HCT116 (cell line): ENCODE results near the gene DENND2D. TPM values are rescaled to one million over a fixed set of nuclear protein-coding genes. Genes with fewer than 3 reads are reported as not detected.

ENCODE experiments used
- ATAC-seq: fragments of 200-7000 bp; cut with Tn5 transposase; 2 replicates; pipeline ENCODE4 v1.9.1; 2020; ENCODE audit warnings: mild to moderate bottlenecking, moderate library complexity
- BruUV-seq: library from RNA; stranded (reverse); fragments of 400-500 nt; replicated peaks from 2 replicates; lab custom pipeline; 2021; lab: Mats Ljungman, UMichigan
- CTCF ChIA-PET: fragments of 300-600 bp; sonication (Branson Sonifier 250); formaldehyde crosslinking; loops from one replicate; lab custom pipeline; 2021; ENCODE audit warnings: antibody characterized with exemption; lab: Charles Lee
- POLR2A ChIA-PET: fragments of 300-600, 350-600 bp; sonication (Branson Sonifier 250); formaldehyde crosslinking; loops from one replicate; lab custom pipeline; 2021; ENCODE audit warnings: antibody characterized with exemption; lab: Charles Lee
- RAD21 ChIA-PET, 2 experiments: fragments of 300-600 bp; sonication (Branson Sonifier 250); formaldehyde crosslinking; loops; one replicate each; lab custom pipeline; 2023; ENCODE audit warnings: low total read pairs in 2 of 2; ENCODE audit not compliant: uncharacterized antibody in 2 of 2, unreplicated experiment in 2 of 2, low non-redundant PET in 1 of 2; lab: Charles Lee
- DNase-seq: peaks from one replicate; pipeline ENCODE4 v3.0.0-alpha.2; 2010; ENCODE audit warnings: low read depth, low spot score
- H2AFZ ChIP-seq: fragments of 200-600 bp; shearing (Covaris generic), sonication (generic); 2 replicates; pipeline ENCODE4 v1.6.1; 2017; ENCODE audit warnings: low read depth, mixed run types, mixed read lengths, antibody characterized with exemption, low read length; ENCODE audit not compliant: poor library complexity, severe bottlenecking
- H3K27ac ChIP-seq: 2 replicates; pipeline ENCODE4 v1.5.1; 2012; ENCODE audit warnings: low read depth, low read length
- H3K27me3 ChIP-seq: fragments of 200-600 bp; sonication (generic); 2 replicates; pipeline ENCODE4 v1.6.1; 2016; ENCODE audit warnings: mixed run types, low read length, mixed read lengths; ENCODE audit not compliant: insufficient read depth
- H3K36me3 ChIP-seq, 2 experiments: fragments of 200-500 bp in 1 of 2; fragments of 200-600 bp in 1 of 2; sonication (Bioruptor generic) in 1 of 2; sonication (generic) in 1 of 2; 2 replicates each; pipeline versions ENCODE4 v1.5.1 to v1.6.1; 2014 to 2016; ENCODE audit warnings: low read length in 2 of 2, inconsistent platforms in 1 of 2, mixed read lengths in 1 of 2, mixed run types in 1 of 2; ENCODE audit not compliant: insufficient read depth in 2 of 2, control insufficient read depth in 1 of 2
- H3K4me1 ChIP-seq, 2 experiments: fragments of 200-600 bp in 1 of 2; sonication (generic) in 1 of 2; 2 replicates each; pipeline versions ENCODE4 v1.5.1 to v1.6.1; 2012 to 2017; ENCODE audit warnings: low read length in 2 of 2, inconsistent platforms in 1 of 2, mild to moderate bottlenecking in 1 of 2, mixed read lengths in 1 of 2, mixed run types in 1 of 2, moderate library complexity in 1 of 2; ENCODE audit not compliant: insufficient read depth in 2 of 2, control insufficient read depth in 1 of 2
- H3K4me2 ChIP-seq: fragments of 200-600 bp; sonication (generic); 2 replicates; pipeline ENCODE4 v1.6.1; 2017; ENCODE audit warnings: mixed run types, low read length, mixed read lengths
- H3K4me3 ChIP-seq, 2 experiments: fragments of 200-600 bp in 1 of 2; sonication (generic) in 1 of 2; replicated peaks in 1 of 2; 2 replicates each; pipeline ENCODE4 v1.5.1; 2011 to 2016; ENCODE audit warnings: low read length in 2 of 2, control low read depth in 1 of 2, low read depth in 1 of 2, mild to moderate bottlenecking in 1 of 2, mixed read lengths in 1 of 2, mixed run types in 1 of 2
- H3K79me2 ChIP-seq: fragments of 200-600 bp; sonication (generic); 2 replicates; pipeline ENCODE4 v1.6.1; 2017; ENCODE audit warnings: mild to moderate bottlenecking, mixed run types, low read length, moderate library complexity, mixed read lengths; ENCODE audit not compliant: insufficient read depth
- H3K9ac ChIP-seq: fragments of 200-600 bp; sonication (generic); 2 replicates; pipeline ENCODE4 v1.6.1; 2016; ENCODE audit warnings: low read length, mixed read lengths
- H3K9me2 ChIP-seq: fragments of 200-600 bp; sonication (generic), shearing (Covaris generic); 2 replicates; pipeline ENCODE4 v1.6.1; 2017; ENCODE audit warnings: mixed run types, mild to moderate bottlenecking, moderate library complexity; ENCODE audit not compliant: insufficient read depth
- H3K9me3 ChIP-seq, 2 experiments: fragments of 200-500 bp in 1 of 2; fragments of 200-600 bp in 1 of 2; sonication (Bioruptor generic) in 1 of 2; sonication (generic) in 1 of 2; 2 replicates each; pipeline ENCODE4 v1.6.1; 2014 to 2017; ENCODE audit warnings: low read length in 2 of 2, mixed read lengths in 2 of 2, inconsistent platforms in 1 of 2, low read depth in 1 of 2, mild to moderate bottlenecking in 1 of 2, mixed run types in 1 of 2, moderate library complexity in 1 of 2; ENCODE audit not compliant: control insufficient read depth in 1 of 2, insufficient read depth in 1 of 2
- H4K20me1 ChIP-seq: fragments of 200-600 bp; sonication (generic), shearing (Covaris generic); 2 replicates; pipeline ENCODE4 v1.6.1; 2017; ENCODE audit warnings: mixed run types, mild to moderate bottlenecking, moderate library complexity; ENCODE audit not compliant: insufficient read depth
- ELF1 ChIP-seq: IDR thresholded peaks from 2 replicates; pipeline ENCODE4 v1.6.1; 2012; ENCODE audit warnings: low read depth, borderline replicate concordance
- EZH2phosphoT487 ChIP-seq: fragments of 200-600 bp; IDR thresholded peaks from 2 replicates; pipeline ENCODE4 v1.6.1; 2018; ENCODE audit warnings: antibody characterized with exemption, borderline replicate concordance
- JUND ChIP-seq: IDR thresholded peaks from 2 replicates; pipeline ENCODE4 v1.6.1; 2012
- POLR2A ChIP-seq: IDR thresholded peaks from 2 replicates; pipeline ENCODE4 v1.7.0; 2011; ENCODE audit warnings: borderline replicate concordance; ENCODE audit not compliant: insufficient read depth, insufficient read length; ENCODE audit errors: extremely low read depth
- RAD21 ChIP-seq: IDR thresholded peaks from 2 replicates; pipeline ENCODE4 v1.6.1; 2012; ENCODE audit warnings: low read depth, mild to moderate bottlenecking
- SIN3A ChIP-seq: IDR thresholded peaks from 2 replicates; pipeline ENCODE4 v1.6.1; 2012; ENCODE audit warnings: low read depth
- ZFX ChIP-seq: fragments of 450-650 bp; IDR thresholded peaks from 2 replicates; pipeline ENCODE4 v1.6.1; 2017
- intact Hi-C: fragments of 100-400 bp; cut with micrococcal nuclease; formaldehyde crosslinking; loops from 2 replicates; pipeline ENCODE4 v1.10.0; 2022
- total RNA-seq: library from RNA; stranded (reverse); gene quantifications from one replicate; pipeline ENCODE4 v1.2.1, GENCODE V29; 2021; ENCODE audit not compliant: unreplicated experiment
- TF ChIP-seq, protein P1 (sequence below): IDR thresholded peaks from 2 replicates; pipeline ENCODE4 v1.6.1; 2012

Gene DENND2D
- total RNA-seq, 1 experiment from 2014 or later, result 31.9 TPM

DNA sequence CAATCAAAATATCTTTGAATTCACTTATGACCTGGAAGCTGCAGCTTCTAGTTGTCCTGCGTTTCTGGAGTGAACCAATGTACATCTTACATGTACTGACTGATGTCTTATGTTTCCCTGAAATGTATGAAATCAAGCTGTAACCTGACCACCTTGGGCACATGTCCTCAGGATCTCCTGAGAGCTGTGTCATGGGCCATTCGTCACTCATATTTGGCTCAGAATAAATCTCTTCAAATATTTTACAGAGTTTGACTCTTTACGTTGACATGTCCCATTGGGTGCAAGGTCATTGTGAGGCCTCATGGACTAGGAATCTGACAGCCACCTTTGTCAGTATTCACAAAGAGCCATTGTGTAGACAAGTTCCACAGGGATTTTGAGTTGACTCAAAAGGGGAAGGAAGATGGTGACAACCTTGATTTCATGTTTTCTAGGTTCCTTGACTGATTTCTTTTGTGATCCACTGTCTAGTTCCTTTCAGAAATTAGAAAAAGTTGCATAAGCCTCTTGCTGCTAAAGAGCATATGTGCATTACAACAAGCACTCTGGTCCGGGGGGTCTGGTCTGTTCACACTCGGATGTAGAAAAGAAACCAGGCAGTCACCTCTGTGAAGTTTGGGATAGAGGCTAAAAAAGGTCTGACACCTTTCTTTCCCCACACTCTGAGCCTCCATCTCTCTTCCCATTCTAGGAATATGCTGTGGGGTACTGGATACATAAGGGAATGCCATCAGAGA lies 37.8 kb upstream of the DENND2D start:
- Histone ChIP-seq H3K27ac (no peak overlapping the region), H3K27me3 (no peaks in the 10 kb centered on the region), H3K9me2 (no peaks in the 10 kb centered on the region), H3K36me3 (no peaks in the 10 kb centered on the region), H3K9ac (no peak overlapping the region), H3K79me2 (no peaks in the 10 kb centered on the region), H3K4me1 (peaks cover 0 to 12% of the 10 kb centered on the region in 2 experiments; a peak in 1 of 4 replicates), H3K9me3 (no peaks in the 10 kb centered on the region), H2AFZ (no peak overlapping the region), H4K20me1 (no peaks in the 10 kb centered on the region), H3K4me2 (no peak overlapping the region), H3K4me3 (no peak overlapping the region)
- DNase-seq (no peak), ATAC-seq (no peak)
- BruUV-seq, result no TSS peak
- POLR2A ChIA-PET, result no interaction called here
- TF ChIP-seq SIN3A, result no peak
- no peak for TF ChIP-seq EZH2phosphoT487
- TF ChIP-seq JUND, result no peak
- CTCF ChIA-PET, result no interaction called here
- intact Hi-C loops, result no loop called here
- RAD21 ChIA-PET, result no interaction called here

DNA sequence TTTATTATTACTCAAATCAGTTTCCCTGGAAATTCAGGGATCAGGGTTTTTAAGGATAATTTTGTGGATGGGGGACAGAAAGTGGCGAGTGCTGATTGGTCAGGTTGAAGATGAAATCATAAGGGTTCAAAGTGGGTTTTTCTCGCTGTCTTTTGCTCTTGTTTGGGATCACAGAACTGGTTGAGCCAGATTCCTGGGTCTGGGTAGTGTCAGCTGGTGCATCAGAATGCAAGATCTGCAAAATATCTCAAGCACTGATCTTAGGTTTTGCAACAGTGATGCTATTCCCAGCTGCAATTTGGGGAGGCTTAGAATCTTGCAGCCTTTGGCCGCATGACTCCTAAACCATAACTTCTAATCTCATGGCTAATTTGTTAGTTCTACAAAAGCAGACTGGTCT lies 36.4 kb upstream of the DENND2D start:
- Histone ChIP-seq H3K9me2 (no peaks in the 10 kb centered on the region), H3K4me1 (peaks cover 0 to 12% of the 10 kb centered on the region in 2 experiments; a peak in 1 of 4 replicates), H3K79me2 (no peaks in the 10 kb centered on the region), H3K9me3 (no peaks in the 10 kb centered on the region), H3K36me3 (no peaks in the 10 kb centered on the region), H3K27me3 (no peaks in the 10 kb centered on the region), H4K20me1 (no peaks in the 10 kb centered on the region), H3K27ac (no peak overlapping the region), H3K9ac (no peak overlapping the region), H2AFZ (no peak overlapping the region), H3K4me3 (no peak overlapping the region), H3K4me2 (no peak overlapping the region)
- TF ChIP-seq ZFX (no peak), RAD21 (no peak), SIN3A (no peak), ELF1 (no peak), POLR2A (no peak), JUND (no peak), EZH2phosphoT487 (no peak)
- TF ChIP-seq, protein P1, sequence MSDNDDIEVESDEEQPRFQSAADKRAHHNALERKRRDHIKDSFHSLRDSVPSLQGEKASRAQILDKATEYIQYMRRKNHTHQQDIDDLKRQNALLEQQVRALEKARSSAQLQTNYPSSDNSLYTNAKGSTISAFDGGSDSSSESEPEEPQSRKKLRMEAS, result no peak
- ATAC-seq (no peak), DNase-seq (no peak)
- intact Hi-C loops, result no loop called here
- no TSS peak for BruUV-seq
- CTCF ChIA-PET, result no interaction called here
- POLR2A ChIA-PET, result no interaction called here
- RAD21 ChIA-PET, result no interaction called here
